Activated CD4-positive, alpha-beta T cell treated with anti-CD3 and anti-CD28 coated beads for 36 hours (primary cell): ENCODE measurements around the gene MAD1L1. TPM values are rescaled to one million over a fixed set of nuclear protein-coding genes. Genes with fewer than 3 reads are reported as not detected.
"Not testable (repeated sequence)": the region's sequence is repeated elsewhere in the genome, so short reads cannot be mapped to it uniquely, and the experiment has no call there.

Experiments
- ATAC-seq: fragments of 200-7000 bp; cut with Tn5 transposase; one replicate; pipeline ENCODE4 v1.10.0; 2021; ENCODE audit warnings: mild to moderate bottlenecking, moderate library complexity
- CTCF ChIA-PET: fragments of 350-600 bp; sonication (Branson Sonifier 250); formaldehyde crosslinking; loops from one replicate; lab custom pipeline; 2021; ENCODE audit warnings: antibody characterized with exemption; lab: Charles Lee
- POLR2A ChIA-PET: fragments of 350-600 bp; sonication (Branson Sonifier 250); formaldehyde crosslinking; loops from one replicate; lab custom pipeline; 2021; ENCODE audit warnings: antibody characterized with exemption, inconsistent platforms; lab: Charles Lee
- DNase-seq: peaks from one replicate; pipeline ENCODE4 v3.0.0-alpha.2; 2020
- H3K27ac Mint-ChIP-seq: one replicate; pipeline ENCODE4 v1.8.0; 2021; ENCODE audit warnings: mixed read lengths
- H3K27me3 Mint-ChIP-seq: one replicate; pipeline ENCODE4 v1.8.0; 2021; ENCODE audit warnings: mixed read lengths
- H3K36me3 Mint-ChIP-seq: one replicate; pipeline ENCODE4 v1.8.0; 2021; ENCODE audit warnings: low read depth, mixed read lengths
- H3K4me1 Mint-ChIP-seq: one replicate; pipeline ENCODE4 v1.8.0; 2021; ENCODE audit warnings: mixed read lengths
- H3K4me3 Mint-ChIP-seq: one replicate; pipeline ENCODE4 v1.8.0; 2021; ENCODE audit warnings: mild to moderate bottlenecking, moderate library complexity, mixed read lengths
- H3K9me3 Mint-ChIP-seq: one replicate; pipeline ENCODE4 v1.8.0; 2021; ENCODE audit warnings: low read depth, mixed read lengths
- intact Hi-C, 2 experiments: fragments of 100-400 bp; cut with DNase I in 1 of 2; cut with micrococcal nuclease in 1 of 2; formaldehyde crosslinking; loops; one replicate each; pipeline versions ENCODE4 v1.14.2 to v1.15.1; 2022 to 2024; cut with DNase I, micrococcal nuclease
- total RNA-seq, 2 experiments: library from RNA; stranded (reverse); gene quantifications; one replicate each; pipeline ENCODE4 v1.2.3, GENCODE V29; 2021

MAD1L1 gene
- total RNA-seq, 2 experiments from 2014 or later, result 50.2 to 61.7 TPM

DNA sequence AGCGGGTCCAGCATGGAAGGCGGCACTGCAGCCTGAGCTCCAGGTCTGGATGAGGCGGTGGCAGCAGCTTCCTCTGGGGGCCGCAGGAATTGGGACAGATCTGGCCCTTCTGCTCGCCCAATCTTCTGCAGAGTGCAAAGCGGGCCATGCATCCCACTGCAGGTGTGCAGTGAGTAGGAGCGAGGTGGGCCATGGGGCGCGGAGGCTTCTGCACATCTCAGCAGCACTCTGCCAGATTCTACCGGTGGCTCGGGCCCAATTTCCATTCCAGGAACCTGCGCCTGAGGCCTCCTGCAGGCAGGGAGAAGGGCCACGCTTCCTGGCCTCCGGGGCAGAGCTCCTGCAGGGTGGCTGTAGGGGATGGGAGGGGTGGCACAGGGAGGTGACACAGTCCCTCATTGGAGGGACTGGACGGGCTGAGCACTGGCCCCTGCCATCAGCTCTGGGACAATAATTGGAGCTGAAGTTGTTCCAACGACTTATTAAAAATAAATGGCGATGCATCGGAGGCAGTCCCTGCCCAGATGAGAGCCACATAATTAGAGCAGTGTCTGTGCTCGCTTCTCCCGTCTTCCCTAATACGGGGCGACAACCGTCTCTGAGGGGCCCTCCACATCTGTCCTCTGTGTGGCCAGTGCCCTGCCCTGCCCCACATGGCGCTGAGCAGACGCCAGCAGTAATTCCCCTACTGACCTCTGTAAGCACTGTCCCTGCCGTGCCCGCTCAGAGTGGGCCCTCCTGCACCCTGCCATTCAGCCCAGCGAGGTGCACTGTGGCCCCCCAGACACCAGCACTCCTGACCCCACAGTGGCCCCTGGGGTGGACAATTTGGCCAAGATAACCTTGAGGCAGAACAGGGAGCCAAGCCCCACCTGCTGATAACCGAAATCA is 365.1 kb downstream of the MAD1L1 start:
- peaks cover 8% of the 10 kb centered on the region for H3K4me1 Mint-ChIP-seq
- CTCF ChIA-PET, result interaction anchor here (0.6 to 0.7 kb wide), 2 partner anchors 7 to 33 kb away, joined by 3 read pairs; no protein-coding TSS in a partner anchor

DNA sequence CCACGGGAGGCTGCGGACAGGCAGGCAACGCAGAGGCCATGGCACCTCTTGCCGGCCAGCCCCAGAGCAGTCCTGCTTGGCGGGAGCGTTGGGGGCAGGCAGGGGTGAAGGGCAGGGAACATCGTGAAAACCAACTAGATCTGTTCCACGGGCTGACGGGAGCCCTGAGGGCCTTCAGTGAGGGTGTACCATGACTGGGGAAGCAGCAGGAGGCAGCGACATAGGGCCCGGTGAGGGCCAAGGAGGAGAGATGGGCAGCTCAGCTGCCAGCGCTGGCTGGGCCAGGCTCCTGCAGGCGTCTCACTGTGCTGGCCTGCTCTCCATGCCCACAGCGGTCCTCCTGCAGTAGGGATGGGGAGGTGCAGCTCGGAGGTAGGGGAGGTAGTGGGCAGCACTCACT is 366.1 kb downstream of the MAD1L1 start:
- ChIA-PET POLR2A (no interaction called here), CTCF (interaction anchor here (0.6 to 0.7 kb wide), 2 partner anchors 8 to 32 kb away, joined by 3 read pairs; no protein-coding TSS in a partner anchor)
- intact Hi-C loops, result no loop called here
- Mint-ChIP-seq H3K4me3 (no peak overlapping the region), H3K27me3 (no peaks in the 10 kb centered on the region), H3K9me3 (no peaks in the 10 kb centered on the region), H3K27ac (no peak overlapping the region), H3K36me3 (peaks cover 3% of the 10 kb centered on the region), H3K4me1 (peaks cover 8% of the 10 kb centered on the region)
- DNase-seq, result no peak
- ATAC-seq, result no peak

More for the DNA sequence above, 365.1 kb downstream of the MAD1L1 start:
- intact Hi-C loops, result no loop called here
- Mint-ChIP-seq H3K4me3 (no peak overlapping the region), H3K27ac (no peak overlapping the region), H3K36me3 (peaks cover 3% of the 10 kb centered on the region), H3K9me3 (no peaks in the 10 kb centered on the region), H3K27me3 (no peaks in the 10 kb centered on the region)
- no peak for ATAC-seq
- POLR2A ChIA-PET, result no interaction called here
- DNase-seq, result no peak

DNA sequence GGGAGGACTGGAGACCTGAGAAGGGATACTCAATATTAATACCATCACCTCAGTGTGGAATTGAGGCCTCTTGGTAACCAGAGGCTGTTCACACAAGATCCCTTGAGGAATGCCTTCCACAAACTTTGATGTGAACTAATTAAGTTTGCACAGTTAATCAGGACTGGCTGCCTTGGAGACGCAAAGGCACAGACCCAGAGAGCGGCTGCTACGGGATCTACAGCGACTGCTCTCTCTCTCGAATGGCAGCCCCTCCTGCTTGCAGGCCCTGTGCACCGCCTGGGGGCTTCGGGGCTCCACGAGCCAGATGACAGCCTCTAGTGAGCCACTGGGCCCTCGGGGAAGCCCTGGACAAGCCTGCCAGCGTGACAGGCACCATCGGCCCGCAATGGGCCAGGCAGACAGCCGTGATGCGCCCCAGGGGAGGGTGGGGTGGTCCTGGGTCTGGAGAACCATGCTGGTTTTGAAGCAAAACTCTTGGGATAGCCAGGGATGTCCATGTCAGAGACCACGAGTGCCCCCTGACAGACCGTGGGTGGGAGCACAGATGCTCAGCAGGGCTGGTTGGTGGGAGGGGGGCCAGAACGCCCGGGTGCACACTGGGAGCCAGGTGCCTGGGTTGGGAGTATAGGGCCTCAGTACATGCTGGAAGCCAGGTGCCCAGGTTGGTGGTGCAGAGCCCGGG is 367.0 kb downstream of the MAD1L1 start:
- Mint-ChIP-seq H3K27ac (no peak overlapping the region), H3K4me1 (peaks cover 8% of the 10 kb centered on the region), H3K9me3 (no peaks in the 10 kb centered on the region), H3K36me3 (no peaks in the 10 kb centered on the region), H3K27me3 (no peaks in the 10 kb centered on the region), H3K4me3 (no peak overlapping the region)
- ATAC-seq (no peak), DNase-seq (no peak)
- intact Hi-C loops, result no loop called here
- ChIA-PET POLR2A (no interaction called here), CTCF (interaction anchor here (0.6 kb wide), 1 partner anchor 296 kb away, joined by 6 read pairs; the partner anchor contains the start of gene PSMG3)

DNA sequence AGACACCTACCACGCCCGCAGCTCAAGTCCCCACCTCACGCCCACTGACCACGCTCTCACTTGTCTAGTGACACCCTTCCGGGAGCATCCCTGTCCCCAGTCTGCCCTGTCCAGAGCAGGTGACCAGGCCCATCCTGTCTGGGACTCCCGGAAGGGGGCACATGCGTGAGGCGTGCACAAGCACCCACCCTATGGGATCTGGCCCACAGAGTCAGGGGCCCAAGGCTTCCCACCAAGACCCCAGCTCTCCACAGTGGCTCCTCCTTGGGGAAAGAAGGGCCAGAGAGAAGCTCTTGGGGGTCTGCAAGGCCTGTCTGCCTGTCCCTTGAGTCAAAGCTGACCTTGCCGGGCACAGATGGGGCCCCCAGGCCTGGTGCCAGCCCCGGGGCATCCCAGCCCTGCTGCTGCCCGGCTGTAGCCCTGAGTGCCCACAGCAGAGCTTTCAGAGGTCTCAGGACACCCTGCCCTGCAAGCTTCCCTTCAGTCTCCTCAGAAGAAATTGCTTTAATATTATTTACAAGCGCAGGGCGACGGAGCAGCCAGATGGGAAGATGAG is 367.7 kb downstream of the MAD1L1 start:
- ATAC-seq (no peak), DNase-seq (no peak)
- H3K36me3 Mint-ChIP-seq, result no peaks in the 10 kb centered on the region
- H3K27ac Mint-ChIP-seq, result no peak overlapping the region
- CTCF ChIA-PET, result interaction anchor here (0.6 kb wide), 1 partner anchor 295 kb away, joined by 6 read pairs; the partner anchor contains the start of gene PSMG3
- POLR2A ChIA-PET, result no interaction called here
- no peaks in the 10 kb centered on the region for H3K27me3 Mint-ChIP-seq
- peaks cover 10% of the 10 kb centered on the region for H3K4me1 Mint-ChIP-seq
- no peak overlapping the region for H3K4me3 Mint-ChIP-seq
- no peaks in the 10 kb centered on the region for H3K9me3 Mint-ChIP-seq
- intact Hi-C loops, result no loop called here

DNA sequence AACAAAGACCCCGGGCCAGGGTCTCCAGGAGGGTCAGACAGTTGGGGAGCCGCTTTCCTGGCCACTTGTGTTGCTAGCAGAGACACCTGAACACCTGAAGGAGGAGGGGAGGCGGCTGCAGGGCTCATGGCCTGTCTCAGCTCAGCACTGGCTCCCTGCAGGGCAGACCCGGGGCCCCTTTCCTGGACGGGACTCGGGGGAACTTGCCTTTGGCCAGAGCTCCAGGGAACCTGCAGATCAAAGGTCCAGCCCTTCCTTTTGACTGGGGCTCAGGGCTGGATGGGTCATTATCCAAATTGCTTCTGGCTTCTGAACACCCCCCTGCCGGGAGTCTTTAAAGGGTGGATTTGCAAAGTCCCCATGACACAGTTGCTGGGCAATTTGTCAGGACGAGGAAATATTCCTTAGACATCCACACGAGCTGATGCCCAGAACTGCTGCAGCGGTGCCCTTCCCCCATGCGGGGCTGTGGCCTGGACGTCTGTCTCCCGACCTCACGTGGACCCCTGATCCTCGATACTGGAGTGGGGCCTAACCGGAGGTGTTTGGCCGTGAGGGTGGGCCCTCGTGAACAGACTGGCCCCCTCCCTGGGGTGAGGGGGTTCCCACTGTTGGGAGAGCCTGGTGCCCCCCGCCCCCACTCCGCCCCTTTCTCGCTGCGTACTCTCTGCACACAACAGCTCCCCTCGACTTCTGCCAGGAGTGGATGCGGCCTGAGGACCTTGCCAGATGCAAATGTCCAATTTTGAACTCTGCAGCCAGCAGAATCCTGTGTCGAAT is 368.4 kb downstream of the MAD1L1 start:
- ATAC-seq, result no peak
- no peak for DNase-seq
- Mint-ChIP-seq H3K9me3 (no peaks in the 10 kb centered on the region), H3K4me3 (no peak overlapping the region), H3K27me3 (no peaks in the 10 kb centered on the region), H3K4me1 (peaks cover 10% of the 10 kb centered on the region), H3K36me3 (no peaks in the 10 kb centered on the region), H3K27ac (no peak overlapping the region)
- ChIA-PET CTCF (no interaction called here), POLR2A (no interaction called here)
- intact Hi-C loops, result no loop called here

DNA sequence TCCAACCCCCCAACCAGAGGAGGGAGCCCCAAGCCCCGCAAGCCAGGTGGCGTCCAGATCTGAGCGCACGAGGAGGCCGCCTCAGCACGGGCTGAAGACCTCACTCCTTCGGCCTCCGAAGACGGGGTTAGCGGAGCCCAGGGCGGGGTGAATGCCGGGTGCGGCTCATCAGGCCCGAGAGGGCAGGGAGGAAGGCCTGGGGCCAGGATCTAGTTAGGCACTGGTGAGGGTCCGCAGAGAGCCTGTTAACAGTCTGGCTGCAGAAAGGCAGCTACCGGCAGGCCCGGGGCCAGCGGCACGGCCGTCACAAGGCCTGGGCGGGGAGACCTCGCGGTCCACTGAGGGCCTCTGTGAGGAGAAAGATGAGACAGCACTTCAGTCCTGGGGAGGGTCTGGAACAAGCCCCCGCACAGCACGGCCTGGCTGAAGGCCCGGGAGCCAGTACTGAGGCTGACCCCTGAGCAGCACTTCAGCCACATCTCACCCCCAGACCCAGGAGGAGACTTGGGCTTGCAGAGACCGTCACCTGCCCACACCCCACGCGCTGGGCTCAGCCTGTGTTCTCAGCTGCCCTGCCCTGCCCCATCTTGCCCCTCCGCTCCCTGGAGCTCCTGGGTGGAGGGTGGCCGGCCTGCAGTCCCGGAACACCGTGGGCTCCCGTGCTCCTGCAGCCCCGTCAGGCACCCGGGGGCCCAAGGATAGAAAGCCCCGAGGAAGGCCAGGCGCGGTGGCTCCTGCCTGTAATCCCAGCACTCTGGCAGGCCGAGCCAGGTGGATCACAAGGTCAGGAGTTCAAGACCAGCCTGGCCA is 369.4 kb downstream of the MAD1L1 start:
- H3K27me3 Mint-ChIP-seq, result no peaks in the 10 kb centered on the region
- no peaks in the 10 kb centered on the region for H3K36me3 Mint-ChIP-seq
- H3K9me3 Mint-ChIP-seq, result no peaks in the 10 kb centered on the region
- no peak overlapping the region for H3K4me3 Mint-ChIP-seq
- ATAC-seq (no peak), DNase-seq (no peak)
- intact Hi-C loops, result no loop called here
- H3K27ac Mint-ChIP-seq, result no peak overlapping the region
- ChIA-PET CTCF (no interaction called here), POLR2A (no interaction called here)
- H3K4me1 Mint-ChIP-seq, result peaks cover 10% of the 10 kb centered on the region

DNA sequence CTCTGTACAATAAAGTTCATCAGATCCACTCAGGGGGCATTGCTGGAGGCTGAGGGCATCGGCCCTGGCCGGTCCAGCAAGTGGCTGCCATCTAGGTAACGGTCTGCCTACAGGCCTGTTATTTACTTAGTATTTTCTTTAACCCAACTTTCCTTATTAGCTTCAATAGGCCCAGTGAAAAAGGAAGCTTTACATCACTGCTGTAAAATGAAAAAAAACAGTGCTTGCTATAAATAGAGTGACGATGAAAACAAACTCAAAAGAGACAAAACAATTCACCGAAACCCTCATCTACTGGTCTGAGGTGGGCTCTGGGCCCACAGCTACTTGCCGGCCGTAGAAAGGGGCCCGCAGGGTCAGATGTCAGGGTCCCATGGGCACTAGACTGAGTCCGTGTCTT is 370.2 kb downstream of the MAD1L1 start:
- Mint-ChIP-seq H3K4me3 (no peak overlapping the region), H3K9me3 (no peaks in the 10 kb centered on the region), H3K27ac (no peak overlapping the region), H3K36me3 (no peaks in the 10 kb centered on the region), H3K4me1 (peaks cover 10% of the 10 kb centered on the region), H3K27me3 (no peaks in the 10 kb centered on the region)
- DNase-seq, result no peak
- intact Hi-C loops, result no loop called here
- no peak for ATAC-seq
- ChIA-PET POLR2A (interaction anchor here (0.6 kb wide), 1 partner anchor 107 kb away, joined by 4 read pairs; no protein-coding TSS in a partner anchor), CTCF (no interaction called here)

DNA sequence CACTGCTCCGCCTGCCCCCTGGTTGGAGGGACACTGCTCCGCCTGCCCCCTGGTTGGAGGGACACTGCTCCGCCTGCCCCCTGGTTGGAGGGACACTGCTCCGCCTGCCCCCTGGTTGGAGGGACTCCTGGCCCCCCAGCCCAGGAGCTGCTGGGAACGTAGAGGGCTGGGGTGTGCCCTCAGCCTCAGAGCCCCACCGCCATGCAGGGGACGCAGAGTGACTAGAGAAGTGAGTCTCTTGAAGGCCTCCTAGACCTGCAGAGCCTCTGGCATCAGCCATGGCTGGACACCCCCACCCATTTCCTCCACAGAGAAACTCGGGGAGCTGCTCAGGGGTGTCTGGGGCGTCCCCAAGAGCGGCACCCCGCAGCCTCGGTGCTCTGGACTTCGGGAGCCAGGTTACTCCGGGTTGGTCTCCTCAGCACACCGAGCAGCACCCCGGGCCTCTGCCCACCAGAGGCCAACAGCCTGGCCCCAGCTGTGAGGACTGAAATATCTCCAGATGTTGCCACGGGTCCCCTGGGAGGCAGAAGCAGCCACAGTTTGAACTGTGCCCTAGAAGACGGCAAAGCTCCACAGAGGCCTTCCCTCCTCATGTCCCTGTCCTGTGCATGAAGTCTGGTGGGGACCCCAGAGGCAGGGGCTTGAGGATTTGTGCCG is 370.8 kb downstream of the MAD1L1 start:
- Mint-ChIP-seq H3K27ac (no peak overlapping the region), H3K4me1 (peaks cover 7% of the 10 kb centered on the region), H3K27me3 (no peaks in the 10 kb centered on the region), H3K9me3 (no peaks in the 10 kb centered on the region), H3K36me3 (no peaks in the 10 kb centered on the region), H3K4me3 (no peak overlapping the region)
- DNase-seq (no peak), ATAC-seq (no peak)
- intact Hi-C loops, result no loop called here
- ChIA-PET CTCF (no interaction called here), POLR2A (interaction anchor here (0.6 kb wide), 1 partner anchor 108 kb away, joined by 4 read pairs; no protein-coding TSS in a partner anchor)

DNA sequence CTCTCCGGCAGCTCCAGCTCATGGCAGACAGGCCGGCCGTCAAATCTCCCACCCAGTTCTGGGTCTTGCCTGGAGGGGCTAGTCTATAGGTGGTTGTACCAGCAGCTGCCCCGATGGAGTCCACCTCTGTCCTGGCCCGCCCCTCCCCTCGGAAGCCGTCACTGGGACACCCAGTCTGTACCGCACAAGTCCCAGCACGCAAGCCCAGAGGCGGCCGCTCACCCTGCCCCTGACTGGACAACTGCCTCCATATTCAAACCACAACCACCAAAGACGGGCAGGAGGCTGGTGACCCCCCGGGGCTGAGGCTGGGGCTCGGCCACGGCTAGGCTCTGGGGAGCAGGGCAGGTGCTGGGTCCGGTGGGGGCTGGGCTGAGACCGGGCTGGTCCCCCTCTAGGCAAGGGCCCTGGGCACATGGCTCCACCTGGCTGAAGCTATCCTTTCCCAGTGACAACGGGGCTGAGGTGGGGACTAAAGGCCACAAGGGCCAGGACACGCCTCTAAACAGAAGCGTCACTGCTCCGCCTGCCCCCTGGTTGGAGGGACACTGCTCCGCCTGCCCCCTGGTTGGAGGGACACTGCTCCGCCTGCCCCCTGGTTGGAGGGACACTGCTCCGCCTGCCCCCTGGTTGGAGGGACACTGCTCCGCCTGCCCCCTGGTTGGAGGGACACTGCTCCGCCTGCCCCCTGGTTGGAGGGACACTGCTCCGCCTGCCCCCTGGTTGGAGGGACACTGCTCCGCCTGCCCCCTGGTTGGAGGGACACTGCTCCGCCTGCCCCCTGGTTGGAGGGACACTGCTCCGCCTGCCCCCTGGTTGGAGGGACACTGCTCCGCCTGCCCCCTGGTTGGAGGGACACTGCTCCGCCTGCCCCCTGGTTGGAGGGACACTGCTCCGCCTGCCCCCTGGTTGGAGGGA is 371.6 kb downstream of the MAD1L1 start:
- H3K27me3 Mint-ChIP-seq, POLR2A ChIA-PET, DNase-seq, H3K4me1 Mint-ChIP-seq, H3K27ac Mint-ChIP-seq, H3K9me3 Mint-ChIP-seq, ATAC-seq, intact Hi-C loops, H3K36me3 Mint-ChIP-seq, H3K4me3 Mint-ChIP-seq: not testable (repeated sequence)
- CTCF ChIA-PET, result interaction anchor here (0.6 kb wide), 1 partner anchor 371 kb away, joined by 4 read pairs; no protein-coding TSS in a partner anchor
